Panc1 (cell line): Measurements from ENCODE around the gene SH2D5. TPM values are rescaled to one million over a fixed set of nuclear protein-coding genes. Genes with fewer than 3 reads are reported as not detected.

ENCODE experiments used
- ATAC-seq: fragments of 200-7000 bp; cut with Tn5 transposase; 2 replicates; pipeline ENCODE4 v1.9.1; 2020; ENCODE audit warnings: mild to moderate bottlenecking, moderate library complexity
- BruUV-seq: library from RNA; stranded (reverse); fragments of 400-500 nt; replicated peaks from 2 replicates; lab custom pipeline; 2021; lab: Mats Ljungman, UMichigan
- CTCF ChIA-PET: fragments of 300-600 bp; sonication (Branson Sonifier 250); formaldehyde crosslinking; loops from one replicate; lab custom pipeline; 2022; ENCODE audit warnings: antibody characterized with exemption; lab: Charles Lee
- POLR2A ChIA-PET: fragments of 300-600 bp; sonication (Branson Sonifier 250); formaldehyde crosslinking; loops from one replicate; lab custom pipeline; 2022; ENCODE audit warnings: antibody characterized with exemption; lab: Charles Lee
- DNase-seq: peaks from one replicate; pipeline ENCODE4 v3.0.0-alpha.2; 2010; ENCODE audit warnings: low read depth, low spot score
- H3K27ac ChIP-seq: 2 replicates; pipeline ENCODE4 v1.5.1; 2011; ENCODE audit warnings: mild to moderate bottlenecking, low read length, inconsistent platforms
- H3K27me3 ChIP-seq: fragments of 200-500 bp; sonication (Bioruptor generic); 2 replicates; pipeline ENCODE4 v1.6.0; 2014; ENCODE audit warnings: low read length, inconsistent platforms; ENCODE audit not compliant: control insufficient read depth, insufficient read depth
- H3K36me3 ChIP-seq: fragments of 200-500 bp; sonication (Bioruptor generic); 2 replicates; pipeline ENCODE4 v1.5.1; 2014; ENCODE audit warnings: inconsistent platforms, mild to moderate bottlenecking, low read length, moderate library complexity; ENCODE audit not compliant: control insufficient read depth, insufficient read depth
- H3K4me1 ChIP-seq: 2 replicates; pipeline ENCODE4 v1.5.1; 2011; ENCODE audit warnings: inconsistent platforms, mild to moderate bottlenecking, low read length, moderate library complexity; ENCODE audit not compliant: control insufficient read depth, insufficient read depth
- H3K4me3 ChIP-seq, 2 experiments: 2 replicates each; pipeline ENCODE4 v1.5.1; 2011 to 2012; ENCODE audit warnings: low read depth in 2 of 2, low read length in 2 of 2, mild to moderate bottlenecking in 2 of 2, inconsistent platforms in 1 of 2, moderate library complexity in 1 of 2
- H3K9me3 ChIP-seq: fragments of 200-500 bp; sonication (Bioruptor generic); 2 replicates; pipeline ENCODE4 v1.5.1; 2014; ENCODE audit warnings: low read depth, mild to moderate bottlenecking, inconsistent platforms, low read length, moderate library complexity; ENCODE audit not compliant: control insufficient read depth, insufficient read depth
- POLR2AphosphoS5 ChIP-seq: IDR thresholded peaks from 2 replicates; pipeline ENCODE4 v1.6.1; 2012; ENCODE audit warnings: mild to moderate bottlenecking, low read depth, low read length, moderate library complexity
- SIN3A ChIP-seq: IDR thresholded peaks from 2 replicates; pipeline ENCODE4 v1.6.1; 2012; ENCODE audit warnings: low read depth, mild to moderate bottlenecking, low read length, moderate library complexity, borderline replicate concordance; ENCODE audit not compliant: insufficient read depth
- TCF7L2 ChIP-seq: IDR thresholded peaks from 2 replicates; pipeline ENCODE4 v1.6.1; 2011; ENCODE audit warnings: mild to moderate bottlenecking, low read depth, low read length, inconsistent platforms
- in situ Hi-C: cut with HindIII; loops from 2 replicates; pipeline ENCODE4 v1.10.0; 2016; ENCODE audit warnings: low sequenced_read_pairs, low pct_unique_long_range_greater_than_20kb
- intact Hi-C: fragments of 100-400 bp; cut with micrococcal nuclease; formaldehyde crosslinking; loops from one replicate; pipeline ENCODE4 v1.10.0; 2022; ENCODE audit not compliant: unreplicated experiment
- total RNA-seq: library from RNA; stranded (reverse); gene quantifications from one replicate; pipeline ENCODE4 v1.2.1, GENCODE V29; 2021; ENCODE audit not compliant: unreplicated experiment
- TF ChIP-seq, protein P1 (sequence below), 2 experiments: IDR thresholded peaks; 2 replicates each; pipeline ENCODE4 v1.6.1; 2011 to 2012; ENCODE audit warnings: low read depth in 2 of 2, control low read depth in 1 of 2, low read length in 1 of 2, mild to moderate bottlenecking in 1 of 2, moderate library complexity in 1 of 2; ENCODE audit not compliant: insufficient read depth in 1 of 2
- TF ChIP-seq, protein P2 (sequence below): fragments of 450-650 bp; IDR thresholded peaks from 2 replicates; pipeline ENCODE4 v1.5.1; 2017; ENCODE audit warnings: mild to moderate bottlenecking

Gene SH2D5
- total RNA-seq, 1 experiment from 2014 or later: 23.3 TPM

DNA sequence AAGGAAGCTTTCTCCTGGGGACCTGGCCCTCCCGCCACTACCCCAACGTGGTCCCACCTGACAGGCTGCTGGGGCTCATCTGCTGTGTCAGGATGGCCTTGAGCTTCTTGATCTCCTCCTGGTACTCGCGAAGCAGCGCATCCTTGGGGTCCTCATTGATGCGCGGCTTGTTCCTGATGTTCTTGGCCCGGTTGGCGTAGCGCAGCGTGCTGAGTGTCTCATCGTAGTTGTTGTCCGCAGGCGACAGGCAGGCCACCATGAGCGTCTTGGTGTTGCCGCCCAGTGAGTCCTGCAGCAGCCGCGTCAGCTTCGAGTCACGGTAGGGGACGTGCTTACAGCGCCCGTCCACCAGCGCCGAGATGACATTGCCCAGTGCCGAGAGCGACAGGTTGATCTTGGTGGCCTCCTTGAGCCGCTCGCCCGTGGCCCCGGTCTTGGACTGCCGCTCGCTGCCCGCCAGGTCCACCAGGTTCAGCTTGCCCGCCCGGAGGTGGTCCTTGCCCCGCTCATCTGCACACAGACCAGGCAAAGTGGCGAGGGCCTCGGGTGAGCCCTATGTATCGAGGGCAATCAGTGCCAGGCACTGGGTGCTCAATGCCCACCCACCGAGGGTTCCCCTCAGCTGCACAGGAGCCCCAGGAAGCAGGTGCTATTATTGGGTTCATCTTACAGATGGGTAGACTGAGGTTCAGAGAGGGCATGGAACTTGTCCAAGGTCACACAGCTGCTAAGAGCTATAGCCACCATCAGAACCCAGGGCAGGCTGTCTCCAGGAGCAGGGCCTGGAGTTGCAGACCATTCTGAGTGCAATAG is 27.9 kb downstream of the SH2D5 start:
- TF ChIP-seq TCF7L2 (no peak), POLR2AphosphoS5 (no peak), SIN3A (no peak)
- TF ChIP-seq, protein P1, sequence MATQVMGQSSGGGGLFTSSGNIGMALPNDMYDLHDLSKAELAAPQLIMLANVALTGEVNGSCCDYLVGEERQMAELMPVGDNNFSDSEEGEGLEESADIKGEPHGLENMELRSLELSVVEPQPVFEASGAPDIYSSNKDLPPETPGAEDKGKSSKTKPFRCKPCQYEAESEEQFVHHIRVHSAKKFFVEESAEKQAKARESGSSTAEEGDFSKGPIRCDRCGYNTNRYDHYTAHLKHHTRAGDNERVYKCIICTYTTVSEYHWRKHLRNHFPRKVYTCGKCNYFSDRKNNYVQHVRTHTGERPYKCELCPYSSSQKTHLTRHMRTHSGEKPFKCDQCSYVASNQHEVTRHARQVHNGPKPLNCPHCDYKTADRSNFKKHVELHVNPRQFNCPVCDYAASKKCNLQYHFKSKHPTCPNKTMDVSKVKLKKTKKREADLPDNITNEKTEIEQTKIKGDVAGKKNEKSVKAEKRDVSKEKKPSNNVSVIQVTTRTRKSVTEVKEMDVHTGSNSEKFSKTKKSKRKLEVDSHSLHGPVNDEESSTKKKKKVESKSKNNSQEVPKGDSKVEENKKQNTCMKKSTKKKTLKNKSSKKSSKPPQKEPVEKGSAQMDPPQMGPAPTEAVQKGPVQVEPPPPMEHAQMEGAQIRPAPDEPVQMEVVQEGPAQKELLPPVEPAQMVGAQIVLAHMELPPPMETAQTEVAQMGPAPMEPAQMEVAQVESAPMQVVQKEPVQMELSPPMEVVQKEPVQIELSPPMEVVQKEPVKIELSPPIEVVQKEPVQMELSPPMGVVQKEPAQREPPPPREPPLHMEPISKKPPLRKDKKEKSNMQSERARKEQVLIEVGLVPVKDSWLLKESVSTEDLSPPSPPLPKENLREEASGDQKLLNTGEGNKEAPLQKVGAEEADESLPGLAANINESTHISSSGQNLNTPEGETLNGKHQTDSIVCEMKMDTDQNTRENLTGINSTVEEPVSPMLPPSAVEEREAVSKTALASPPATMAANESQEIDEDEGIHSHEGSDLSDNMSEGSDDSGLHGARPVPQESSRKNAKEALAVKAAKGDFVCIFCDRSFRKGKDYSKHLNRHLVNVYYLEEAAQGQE (IDR thresholded peaks at IDR 0.05; ENCODE audit: insufficient read depth in 1 of 2, low read depth in 2 of 2, low read length in 1 of 2): no peak
- TF ChIP-seq, protein P2, sequence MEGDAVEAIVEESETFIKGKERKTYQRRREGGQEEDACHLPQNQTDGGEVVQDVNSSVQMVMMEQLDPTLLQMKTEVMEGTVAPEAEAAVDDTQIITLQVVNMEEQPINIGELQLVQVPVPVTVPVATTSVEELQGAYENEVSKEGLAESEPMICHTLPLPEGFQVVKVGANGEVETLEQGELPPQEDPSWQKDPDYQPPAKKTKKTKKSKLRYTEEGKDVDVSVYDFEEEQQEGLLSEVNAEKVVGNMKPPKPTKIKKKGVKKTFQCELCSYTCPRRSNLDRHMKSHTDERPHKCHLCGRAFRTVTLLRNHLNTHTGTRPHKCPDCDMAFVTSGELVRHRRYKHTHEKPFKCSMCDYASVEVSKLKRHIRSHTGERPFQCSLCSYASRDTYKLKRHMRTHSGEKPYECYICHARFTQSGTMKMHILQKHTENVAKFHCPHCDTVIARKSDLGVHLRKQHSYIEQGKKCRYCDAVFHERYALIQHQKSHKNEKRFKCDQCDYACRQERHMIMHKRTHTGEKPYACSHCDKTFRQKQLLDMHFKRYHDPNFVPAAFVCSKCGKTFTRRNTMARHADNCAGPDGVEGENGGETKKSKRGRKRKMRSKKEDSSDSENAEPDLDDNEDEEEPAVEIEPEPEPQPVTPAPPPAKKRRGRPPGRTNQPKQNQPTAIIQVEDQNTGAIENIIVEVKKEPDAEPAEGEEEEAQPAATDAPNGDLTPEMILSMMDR: no peak
- H3K27ac ChIP-seq: no peak overlapping the region
- DNase-seq: no peak
- H3K9me3 ChIP-seq: no peaks in the 10 kb centered on the region
- H3K27me3 ChIP-seq: no peaks in the 10 kb centered on the region
- no peaks in the 10 kb centered on the region for H3K36me3 ChIP-seq
- in situ Hi-C loops (no loop called here), intact Hi-C loops (no loop called here)
- H3K4me1 ChIP-seq: no peaks in the 10 kb centered on the region
- no TSS peak for BruUV-seq
- ATAC-seq: no peak
- no peak overlapping the region for H3K4me3 ChIP-seq
- POLR2A ChIA-PET: no interaction called here
- CTCF ChIA-PET: interaction anchor here (0.7 kb wide), 1 partner anchor 8 kb away, joined by 3 read pairs; no protein-coding TSS in a partner anchor

DNA sequence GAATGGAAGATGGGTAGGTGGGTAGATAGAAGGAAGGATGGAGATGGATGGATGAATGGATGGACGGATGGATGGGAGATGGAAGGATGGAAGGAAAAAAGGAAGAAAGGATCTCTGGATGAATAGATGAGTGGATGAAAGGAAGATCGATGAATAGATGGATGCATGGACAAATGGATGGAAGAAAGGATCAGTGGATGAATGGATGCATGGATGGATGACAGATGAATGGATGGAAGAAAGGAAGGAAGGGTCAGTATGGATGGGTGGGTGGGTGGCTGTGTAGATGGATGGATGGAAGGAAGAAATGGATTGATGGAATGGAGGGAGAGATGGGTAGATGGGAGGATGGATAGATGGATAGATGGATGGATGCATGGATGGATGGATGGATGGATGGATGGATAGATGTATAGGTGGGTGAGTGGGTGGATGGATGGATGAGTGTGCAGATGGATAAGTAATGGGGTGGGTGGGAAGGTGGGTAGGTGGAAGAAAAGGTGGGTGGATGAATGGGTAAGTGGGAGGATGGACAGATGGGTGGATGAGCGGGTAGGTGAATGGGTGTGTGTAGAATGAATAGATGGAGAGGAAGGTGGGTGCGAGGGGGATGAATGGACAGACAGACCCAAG is 29.3 kb downstream of the SH2D5 start:
- ATAC-seq: no peak
- H3K4me1 ChIP-seq: no peaks in the 10 kb centered on the region
- intact Hi-C loops: no loop called here

More for the DNA sequence above, 29.3 kb downstream of the SH2D5 start:
- H3K27ac ChIP-seq: no peak overlapping the region
- in situ Hi-C loops: no loop called here
- H3K27me3 ChIP-seq: no peaks in the 10 kb centered on the region
- no peak overlapping the region for H3K4me3 ChIP-seq
- DNase-seq: no peak
- H3K9me3 ChIP-seq: no peaks in the 10 kb centered on the region
- H3K36me3 ChIP-seq: no peaks in the 10 kb centered on the region
- ChIA-PET POLR2A (no interaction called here), CTCF (no interaction called here)
- no TSS peak for BruUV-seq
- no peak for TF ChIP-seq POLR2AphosphoS5
- TF ChIP-seq TCF7L2: no peak
- TF ChIP-seq, protein P2: no peak
- TF ChIP-seq, protein P1 (IDR thresholded peaks at IDR 0.05; ENCODE audit: insufficient read depth in 1 of 2, low read depth in 2 of 2, low read length in 1 of 2): no peak
- TF ChIP-seq SIN3A: no peak
